SHP77 (cell line): Measurements from ENCODE around the gene UPK3B.
"Not testable (repeated sequence)": the region's sequence is repeated elsewhere in the genome, so short reads cannot be mapped to it uniquely, and the experiment has no call there.

ENCODE experiments used
- DNase-seq, 2 experiments: peaks; one replicate each; lab custom pipeline; 2025; lab: John Stamatoyannopoulos, UW

UPK3B gene

DNA sequence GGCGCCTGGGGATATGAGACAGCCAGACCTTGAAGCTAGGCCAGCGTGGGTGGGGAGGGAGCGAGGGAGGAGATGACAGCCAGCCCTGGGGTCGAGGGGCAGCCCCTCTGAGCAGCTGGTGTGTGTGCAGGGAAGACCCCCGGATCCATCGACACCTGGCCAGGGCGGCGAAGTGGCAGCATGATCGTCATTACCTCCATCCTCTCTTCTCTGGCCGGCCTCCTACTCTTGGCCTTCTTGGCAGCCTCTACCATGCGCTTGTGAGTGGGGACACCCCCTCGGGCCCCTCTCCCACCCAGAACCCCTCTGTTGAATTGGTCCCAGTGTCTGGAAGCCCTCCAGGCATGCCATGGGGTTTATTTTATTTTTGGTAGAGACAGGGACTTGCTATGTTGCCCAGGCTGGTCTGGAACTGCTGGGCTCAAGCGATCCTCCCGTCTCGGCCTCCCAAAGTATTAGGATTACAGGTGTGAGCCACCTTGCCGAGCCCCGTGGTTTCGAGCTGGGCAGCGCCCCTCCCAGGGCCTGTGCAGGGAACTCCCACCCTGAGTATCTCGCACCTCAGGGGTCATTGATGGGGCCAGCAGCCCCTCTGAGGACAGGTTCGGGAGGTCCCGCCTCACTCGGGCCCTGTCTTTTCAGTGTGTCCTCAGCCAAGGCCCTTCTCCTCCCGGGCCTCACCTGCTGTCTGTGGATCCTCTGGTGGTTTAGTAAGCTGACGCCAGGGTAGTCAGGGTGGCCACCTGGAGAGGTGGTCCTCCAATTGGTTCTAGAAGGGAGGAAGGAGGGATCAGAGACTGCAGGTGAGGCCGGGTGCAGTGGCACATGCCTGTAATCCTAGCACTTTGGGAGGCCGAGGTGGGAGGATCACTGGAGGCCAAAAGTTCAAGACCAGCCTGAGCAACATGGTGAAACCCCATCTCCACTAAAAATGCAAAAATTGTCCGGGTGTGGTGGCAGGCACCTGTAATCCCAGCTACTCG is 3.8 kb downstream of the UPK3B start:
- no peak for DNase-seq

DNA sequence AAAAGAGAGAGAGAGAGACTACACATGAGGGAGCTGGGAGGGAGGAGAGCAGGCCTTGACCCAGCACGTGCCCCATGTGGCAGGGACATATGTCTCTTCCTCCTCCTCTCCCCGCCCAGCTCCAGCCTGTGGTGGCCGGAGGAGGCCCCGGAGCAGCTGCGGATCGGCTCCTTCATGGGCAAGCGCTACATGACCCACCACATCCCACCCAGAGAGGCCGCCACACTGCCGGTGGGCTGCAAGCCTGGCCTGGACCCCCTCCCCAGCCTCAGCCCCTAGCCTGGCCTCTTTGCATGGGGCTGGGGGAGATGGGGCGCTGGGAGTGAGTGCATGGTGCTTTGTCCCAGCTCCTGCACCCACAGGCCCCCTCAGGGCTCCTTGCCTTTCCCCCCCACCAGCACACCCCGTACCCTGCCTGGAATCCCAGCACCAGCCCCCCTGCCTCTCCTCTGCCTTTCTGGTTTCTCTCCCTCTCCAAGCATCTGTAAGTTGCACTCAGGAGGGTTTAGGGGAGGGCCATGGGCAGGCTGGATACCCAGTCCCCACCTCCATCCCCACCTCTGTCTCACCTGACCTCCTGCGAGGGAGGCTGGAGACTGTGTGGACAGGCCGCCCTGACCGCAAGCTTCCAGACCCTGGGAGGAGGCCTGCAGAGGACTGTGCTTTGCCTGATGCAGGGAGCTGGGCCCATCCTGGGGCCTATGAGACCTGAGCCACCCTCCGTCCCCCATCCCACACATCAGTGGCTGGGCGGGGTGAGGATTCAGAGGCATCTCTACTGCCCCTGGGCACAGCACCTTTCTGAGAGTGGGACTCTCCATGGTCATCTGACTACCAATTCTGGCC is 4.8 kb downstream of the UPK3B start:
- DNase-seq: no peak

- peak; percentile 25 to 35 for DNase-seq
Measured at GRCh38 chr7:76515999-76516443, 5.7 kb downstream of the UPK3B start.

DNA sequence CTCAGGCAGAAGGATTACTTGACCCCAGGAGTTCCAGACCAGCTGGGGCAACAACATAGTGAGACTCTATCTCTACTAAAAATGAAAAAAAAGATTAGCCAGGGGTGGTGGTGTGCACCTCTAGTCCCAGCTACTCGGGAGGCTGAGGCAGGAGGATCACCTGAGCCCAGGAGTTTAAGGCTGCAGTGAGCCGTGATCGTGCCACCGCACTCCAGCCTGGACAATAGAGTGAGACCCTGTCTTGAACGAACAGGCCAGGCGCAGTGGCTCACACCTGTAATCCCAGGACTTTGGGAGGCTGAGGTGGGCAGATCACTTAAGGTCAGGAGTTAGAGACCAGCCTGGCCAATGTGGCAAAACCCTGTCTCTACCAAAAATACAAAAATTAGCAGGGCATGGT is 6.6 kb downstream of the UPK3B start:
- not testable (repeated sequence) for DNase-seq

GRCh38 chr7:76526183-76526582 is 15.8 kb downstream of the UPK3B start:
- DNase-seq: not testable (repeated sequence)

GRCh38 chr7:76531643-76532042 is 21.3 kb downstream of the UPK3B start:
- not testable (repeated sequence) for DNase-seq

DNA sequence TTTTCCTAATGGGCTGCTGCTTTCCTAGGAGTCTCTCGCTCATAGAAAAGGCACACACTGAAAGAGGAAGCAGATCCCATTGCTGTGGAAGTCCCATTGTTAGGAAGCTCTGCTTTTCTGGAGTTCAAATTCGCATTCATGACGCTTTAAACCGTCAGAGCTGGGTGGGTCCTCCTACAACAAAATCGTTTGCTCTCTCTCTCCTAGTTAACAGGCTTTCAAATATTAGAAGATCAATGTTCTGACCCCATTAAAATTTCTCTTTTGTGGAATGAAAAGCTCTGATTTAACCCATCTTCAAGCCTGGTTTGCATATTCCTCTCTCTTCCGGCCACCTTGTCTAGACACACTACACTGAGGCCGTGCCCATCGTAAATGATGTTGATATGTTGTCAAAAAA is 32.8 kb downstream of the UPK3B start, which contains the start of gene SPDYE16:
SPDYE16 (minus strand) TSS at position 101 of the 400 bp plus-strand sequence. CDS start 1,838 bp downstream, outside the sequence.
- not testable (repeated sequence) for DNase-seq

DNA sequence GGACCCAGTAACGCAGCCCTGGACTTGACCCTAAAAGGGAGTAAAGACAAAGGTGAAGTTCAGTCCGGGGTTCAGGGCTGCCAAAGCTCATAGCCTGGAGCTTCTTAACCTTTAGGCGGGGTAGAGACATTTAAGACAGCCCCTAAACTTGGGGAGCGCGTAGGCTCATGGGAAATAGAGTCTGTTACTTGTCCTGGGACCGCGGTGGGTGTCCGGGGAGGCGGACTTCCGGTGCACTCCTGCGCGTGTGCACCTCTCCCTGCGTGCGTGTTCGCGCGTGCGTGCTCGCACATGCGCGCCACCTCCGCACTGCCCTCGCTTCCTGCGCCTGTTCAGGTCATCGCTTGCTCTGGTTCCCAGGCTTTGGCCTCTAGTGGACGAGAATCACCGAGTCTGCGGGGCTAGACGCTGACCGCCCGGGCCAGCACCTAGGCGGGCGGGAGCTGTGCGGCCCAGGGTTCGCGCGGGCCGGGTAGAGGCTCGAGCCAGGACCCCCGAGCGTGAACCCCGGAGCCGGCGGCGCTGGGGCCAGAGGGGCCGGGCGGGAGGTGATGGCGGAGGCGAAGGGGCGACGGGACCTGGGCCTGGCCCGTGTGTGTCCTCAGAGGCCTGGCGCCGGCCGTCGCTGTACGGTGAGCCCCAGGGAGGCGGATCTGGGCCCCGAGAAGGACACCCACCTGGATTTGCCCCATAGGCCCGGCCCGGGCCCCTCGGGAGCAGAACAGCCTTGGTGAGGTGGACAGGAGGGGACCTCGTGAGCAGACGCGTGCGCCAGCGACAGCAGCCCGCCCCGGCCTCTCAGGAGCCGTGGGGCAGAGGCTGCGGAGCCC is 38.9 kb downstream of the UPK3B start:
- peak; percentile 83 to 86 for DNase-seq

GRCh38 chr7:76549855-76550248 is 39.5 kb downstream of the UPK3B start:
- not testable (repeated sequence) for DNase-seq

DNA sequence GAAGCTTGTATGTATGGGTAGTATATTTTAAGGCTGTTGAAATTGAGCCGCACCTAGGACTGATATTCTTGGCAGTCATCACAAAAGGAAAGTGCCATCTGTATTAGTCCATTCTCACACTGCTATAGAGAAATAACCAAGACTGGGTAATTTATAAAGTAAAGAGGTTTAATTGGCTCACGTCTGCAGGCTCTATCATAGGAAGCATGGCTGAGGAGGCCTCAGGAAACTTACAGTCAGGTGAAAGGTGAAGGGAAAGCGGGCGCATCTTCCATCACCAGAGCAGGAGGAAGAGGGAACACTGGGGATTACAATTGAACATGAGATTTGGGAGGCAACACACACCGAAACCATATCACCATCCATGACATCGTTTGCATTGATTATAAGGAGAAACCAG is 41.6 kb downstream of the UPK3B start:
- not testable (repeated sequence) for DNase-seq

- DNase-seq: not testable (repeated sequence)
Measured at GRCh38 chr7:76559685-76560084, 49.3 kb downstream of the UPK3B start.

DNA sequence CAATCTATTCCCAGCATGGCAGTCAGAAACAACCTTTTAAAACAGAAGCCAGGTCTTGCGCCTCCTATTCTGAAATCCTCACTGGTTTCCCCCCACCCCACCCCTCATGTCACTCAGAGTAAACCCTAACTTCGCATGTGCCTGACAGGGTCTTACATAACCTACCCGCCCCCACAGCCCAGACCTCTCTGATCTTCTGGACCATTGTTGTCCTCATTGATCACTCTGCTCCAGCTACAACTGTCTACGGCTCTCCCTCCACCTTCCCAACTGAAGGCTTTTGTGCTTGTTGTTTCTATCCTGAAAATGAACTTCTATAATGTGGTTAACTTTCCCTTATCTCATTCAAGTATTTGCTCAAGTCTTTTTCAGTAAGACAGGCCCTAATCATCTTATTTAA is 49.8 kb downstream of the UPK3B start:
- DNase-seq: not testable (repeated sequence)

DNA sequence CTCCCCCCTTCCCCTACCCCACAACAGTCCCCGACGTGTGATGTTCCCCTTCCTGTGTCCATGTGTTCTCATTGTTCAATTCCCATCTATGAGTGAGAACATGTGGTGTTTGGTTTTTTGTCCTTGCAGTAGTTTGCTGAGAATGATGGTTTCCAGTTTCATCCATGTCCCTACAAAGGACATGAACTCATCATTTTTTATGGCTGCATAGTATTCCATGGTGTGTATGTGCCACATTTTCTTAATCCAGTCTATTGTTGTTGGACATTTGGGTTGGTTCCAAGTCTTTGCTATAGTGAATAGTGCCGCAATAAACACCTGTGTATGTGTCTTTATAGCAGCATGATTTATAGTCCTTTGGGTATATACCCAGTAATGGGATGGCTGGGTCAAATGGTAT is 51.0 kb downstream of the UPK3B start:
- DNase-seq: not testable (repeated sequence)

DNA sequence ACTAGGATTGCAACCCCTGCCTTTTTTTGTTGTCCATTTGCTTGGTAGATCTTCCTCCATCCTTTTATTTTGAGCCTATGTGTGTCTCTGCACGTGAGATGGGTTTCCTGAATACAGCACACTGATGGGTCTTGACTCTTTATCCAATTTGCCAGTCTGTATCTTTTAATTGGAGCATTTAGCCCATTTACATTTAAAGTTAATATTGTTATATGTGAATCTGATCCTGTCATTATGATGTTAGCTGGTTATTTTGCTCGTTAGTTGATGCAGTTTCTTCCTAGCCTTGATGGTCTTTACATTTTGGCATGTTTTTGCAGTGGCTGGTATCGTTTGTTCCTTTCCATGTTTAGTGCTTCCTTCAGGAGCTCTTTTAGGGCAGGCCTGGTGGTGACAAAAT is 54.6 kb downstream of the UPK3B start:
- DNase-seq: not testable (repeated sequence)
